Fibroblast of upper back skin (primary cell): ENCODE data around the gene CD7.

Experiments
- DNase-seq: peaks from one replicate; pipeline ENCODE4 v3.0.0-alpha.2; 2013

CD7 gene

GRCh38 chr17:82328141-82328993 is 11.0 kb upstream of the CD7 start:
- no peak for DNase-seq

GRCh38 chr17:82327757-82328140 is 10.3 kb upstream of the CD7 start:
- DNase-seq, result no peak

DNA sequence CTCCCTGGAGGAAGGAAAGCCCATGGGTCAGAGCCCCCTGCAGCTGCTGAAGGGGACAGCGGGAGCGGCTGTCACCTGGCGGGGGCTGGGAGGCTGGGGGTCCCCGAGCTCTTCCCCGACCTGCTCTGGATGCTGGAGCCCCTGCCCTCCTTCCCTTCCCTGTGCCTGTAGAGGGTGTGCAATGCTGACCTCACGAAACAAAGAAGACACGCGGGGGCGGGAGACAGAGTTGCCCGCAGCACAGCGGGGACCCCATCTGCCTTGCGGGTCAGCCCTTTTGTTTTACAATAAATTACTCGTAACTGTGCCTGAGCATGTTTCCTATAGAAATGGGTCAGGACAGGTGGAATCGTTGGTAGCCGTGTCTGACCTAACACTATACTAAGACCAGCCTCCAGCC is 9.9 kb upstream of the CD7 start:
- no peak for DNase-seq

- DNase-seq, result no peak
Observed at GRCh38 chr17:82325286-82326180, 8.1 kb upstream of the CD7 start.

DNA sequence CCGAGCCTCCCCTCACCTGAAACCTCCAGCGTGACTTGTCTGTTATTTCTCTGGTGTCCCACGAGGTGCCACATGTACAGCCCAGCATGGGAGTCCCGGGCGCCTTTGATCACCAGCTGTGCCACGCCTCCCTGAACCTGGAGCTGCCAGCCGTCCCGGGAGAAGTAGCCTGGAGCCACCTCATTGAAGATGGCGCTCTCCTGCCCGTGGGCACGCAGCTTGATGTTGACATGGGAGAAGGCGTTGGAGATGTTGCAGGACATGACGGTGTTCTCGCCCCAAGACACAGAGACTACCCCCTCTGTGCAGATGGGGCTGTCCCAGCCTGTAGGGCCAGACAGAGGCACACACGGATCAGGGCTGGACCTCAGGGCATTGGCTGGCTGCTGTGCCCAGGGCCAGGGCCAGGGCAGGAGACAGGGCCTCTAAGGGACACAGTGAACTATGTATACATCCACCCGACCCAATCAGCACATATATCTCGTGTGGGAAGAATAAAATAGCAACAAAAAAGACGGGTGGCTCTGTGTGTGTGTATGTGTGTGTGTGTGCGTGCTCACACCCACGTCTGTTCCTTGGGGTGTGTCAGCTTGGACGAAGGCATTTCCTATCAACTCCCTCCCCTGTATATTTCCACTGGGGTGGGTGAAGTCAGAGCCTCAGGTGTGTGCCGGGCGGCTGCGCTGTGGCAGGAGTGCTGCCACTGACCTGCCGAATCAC is 7.3 kb upstream of the CD7 start:
- DNase-seq, result no peak

GRCh38 chr17:82323514-82324234 is 6.3 kb upstream of the CD7 start:
- no peak for DNase-seq

DNA sequence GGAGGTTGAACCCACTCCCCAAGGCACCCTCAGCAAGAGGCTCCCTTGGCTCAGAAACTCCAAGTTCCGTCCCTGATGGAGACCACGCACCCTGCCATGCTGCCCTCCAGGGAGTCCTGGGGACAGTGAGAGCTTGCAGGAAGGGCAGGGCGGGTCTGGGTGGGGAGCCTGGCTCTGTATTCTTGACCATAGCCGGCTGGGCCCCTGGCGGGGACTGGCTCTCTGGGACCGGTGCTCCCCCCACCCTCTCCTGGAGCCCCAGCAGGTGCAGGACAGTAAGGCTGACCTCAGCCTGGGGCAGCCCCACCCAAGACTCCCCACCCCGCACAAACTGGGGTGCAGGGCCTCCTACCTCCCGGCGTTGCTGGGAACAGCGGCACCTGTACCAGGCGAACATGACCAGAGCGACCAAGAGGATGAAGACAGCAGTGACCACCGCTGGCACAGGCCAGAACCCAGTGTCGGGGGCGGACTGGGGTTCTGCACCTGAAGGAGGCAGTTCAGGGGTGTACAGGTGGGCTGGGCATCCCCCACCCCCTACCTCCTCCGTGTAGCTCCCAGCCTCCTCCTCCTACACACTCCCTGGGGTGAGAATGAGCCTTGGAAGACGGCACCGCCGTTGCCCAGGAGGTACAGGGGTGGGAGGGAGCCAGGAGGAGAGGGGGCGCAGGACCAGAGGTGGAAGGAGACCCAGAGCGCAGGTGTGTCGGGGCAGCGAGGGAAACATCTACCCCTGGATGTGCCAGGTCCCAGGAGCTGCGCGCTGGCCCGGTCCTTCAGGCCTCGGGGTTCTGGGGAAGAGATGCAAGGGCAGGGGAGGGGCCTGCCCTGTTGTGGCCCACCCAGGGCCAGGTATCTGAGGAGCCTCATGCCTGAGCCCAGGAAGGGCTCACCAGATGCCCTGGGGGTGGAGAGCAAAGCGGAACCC is 5.4 kb upstream of the CD7 start:
- no peak for DNase-seq

DNA sequence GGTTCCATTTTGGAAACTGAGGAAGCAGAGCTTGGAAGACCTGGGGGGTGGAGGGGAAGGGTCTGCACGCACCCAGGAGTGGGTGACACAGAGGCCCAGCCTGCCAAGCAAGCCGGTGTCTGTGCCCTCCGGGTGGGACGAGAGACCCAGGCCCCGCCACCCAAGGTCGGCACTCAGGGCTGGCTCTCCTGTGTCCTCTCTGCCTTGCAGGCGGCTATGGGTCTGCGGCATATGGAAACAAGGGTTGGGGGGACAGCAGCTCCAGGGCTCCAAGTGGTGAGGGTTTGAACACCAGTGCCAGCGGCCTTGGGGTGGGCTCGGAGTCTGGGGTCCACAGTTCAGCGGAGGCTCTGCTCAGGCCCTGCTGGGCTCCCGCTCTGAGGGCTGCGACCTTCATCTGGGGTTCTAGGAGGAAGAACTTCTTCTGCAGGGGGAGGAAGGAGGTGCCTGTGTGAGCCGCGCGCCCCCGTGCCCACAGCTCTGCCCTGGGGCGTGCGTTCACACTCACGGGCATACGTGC is 4.6 kb upstream of the CD7 start:
- DNase-seq, result no peak

DNA sequence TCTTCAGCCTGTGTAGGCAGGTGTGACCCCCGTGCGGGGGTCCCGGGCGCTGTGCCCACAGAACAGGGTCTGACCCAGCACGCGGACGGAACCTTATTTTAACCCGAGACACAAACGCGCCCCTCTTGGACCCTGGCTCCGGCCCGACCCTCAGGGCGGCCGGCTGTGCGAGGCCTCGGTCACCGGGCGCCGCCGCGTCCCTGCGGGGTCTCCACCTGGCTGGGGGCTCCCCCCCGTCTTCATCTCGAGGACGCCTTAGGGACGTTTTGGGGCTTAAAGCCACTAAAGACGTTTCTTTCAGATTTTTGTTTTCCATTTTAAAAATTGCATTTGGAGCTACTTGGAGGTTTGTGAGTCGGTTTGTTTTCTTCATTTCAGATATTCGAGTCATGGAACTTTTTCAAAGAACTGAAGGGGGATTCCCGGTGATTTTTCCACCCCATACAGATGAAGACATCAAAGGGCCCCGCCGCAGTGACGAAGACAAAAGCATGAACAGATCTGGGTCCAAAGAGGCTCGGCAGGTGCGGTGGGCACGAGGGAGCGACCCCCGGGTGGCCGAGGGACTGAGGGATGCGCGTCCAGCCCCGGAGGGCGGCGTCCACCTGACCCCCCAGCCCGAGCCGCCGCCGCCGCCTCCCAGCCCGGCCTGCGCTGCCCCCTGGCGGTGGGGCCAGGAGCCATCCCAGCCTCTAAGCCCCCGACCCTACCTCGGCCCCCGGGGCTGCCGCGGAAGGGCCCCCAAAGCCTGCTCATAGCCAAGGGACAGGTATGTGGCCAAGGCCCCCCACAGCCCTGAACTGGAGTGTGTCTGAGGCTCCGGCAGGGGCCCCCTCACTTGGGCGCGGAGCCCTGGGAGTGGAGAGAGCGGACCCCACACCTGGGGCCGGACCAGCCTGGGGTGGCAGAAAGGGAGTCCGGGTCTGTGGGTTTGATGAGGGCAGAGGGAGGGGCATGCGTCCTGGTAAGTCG is 3.8 kb upstream of the CD7 start:
- no peak for DNase-seq

DNA sequence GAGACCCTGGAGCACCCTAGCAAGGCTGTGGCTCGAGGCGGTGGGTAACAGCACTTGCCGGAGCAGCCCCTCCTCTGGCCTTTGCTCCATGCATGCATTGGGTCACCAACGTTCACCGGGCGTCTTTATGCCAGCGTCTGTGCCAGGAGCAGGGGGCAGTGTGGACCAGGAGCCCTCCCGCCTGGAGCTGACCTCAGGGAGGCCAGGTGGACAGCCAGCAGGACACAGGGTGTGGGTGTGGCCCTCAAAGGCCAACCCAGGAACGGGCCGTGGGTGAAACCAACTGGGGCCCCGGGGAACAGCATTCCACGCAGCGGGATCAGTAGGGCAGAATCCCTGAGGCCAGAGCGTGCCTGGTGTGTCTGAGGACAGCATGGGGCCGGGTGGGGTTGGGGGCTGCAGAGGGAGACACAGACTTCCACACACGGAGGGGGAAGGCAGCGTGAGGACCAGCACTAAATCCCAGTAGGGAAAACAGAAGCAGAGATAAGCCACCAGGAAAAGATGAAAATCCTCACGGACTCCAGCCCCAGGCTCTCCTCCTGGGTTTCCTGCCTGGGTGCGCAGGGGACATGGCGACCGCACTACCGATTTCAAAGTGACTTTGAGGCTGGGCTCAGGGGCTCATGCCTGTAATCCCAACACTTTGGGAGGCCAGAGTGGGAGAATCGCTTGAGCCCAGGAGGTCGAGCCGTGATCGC is 2.9 kb upstream of the CD7 start:
- DNase-seq, result no peak

DNA sequence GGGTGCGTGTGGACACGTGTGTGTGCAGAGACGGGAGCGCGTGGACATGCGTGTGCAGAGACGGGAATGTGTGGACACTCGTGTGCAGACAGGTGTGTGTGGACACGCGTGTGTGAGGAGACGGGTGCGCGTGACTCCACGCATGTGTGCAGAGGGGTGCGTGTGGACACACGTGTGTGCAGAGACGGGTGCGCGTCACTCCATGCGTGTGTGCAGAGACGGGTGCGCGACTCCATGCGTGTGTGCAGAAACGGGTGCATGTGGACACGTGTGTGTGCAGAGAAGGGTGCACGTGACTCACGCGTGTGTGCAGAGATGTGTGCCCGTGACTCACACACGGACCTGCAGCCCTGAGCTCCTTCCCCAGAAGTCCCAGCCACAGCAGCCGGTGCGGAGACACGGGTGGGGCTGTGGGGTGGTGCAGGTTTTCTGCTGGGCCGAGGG is 2.2 kb upstream of the CD7 start:
- no peak for DNase-seq

- no peak for DNase-seq
Observed at GRCh38 chr17:82318772-82319606, 1.6 kb upstream of the CD7 start.

- no peak for DNase-seq
Observed at GRCh38 chr17:82318169-82318498, 726 bp upstream of the CD7 start.

- no peak for DNase-seq
Observed at GRCh38 chr17:82316651-82317393, 586 bp downstream of the CD7 start.

DNA sequence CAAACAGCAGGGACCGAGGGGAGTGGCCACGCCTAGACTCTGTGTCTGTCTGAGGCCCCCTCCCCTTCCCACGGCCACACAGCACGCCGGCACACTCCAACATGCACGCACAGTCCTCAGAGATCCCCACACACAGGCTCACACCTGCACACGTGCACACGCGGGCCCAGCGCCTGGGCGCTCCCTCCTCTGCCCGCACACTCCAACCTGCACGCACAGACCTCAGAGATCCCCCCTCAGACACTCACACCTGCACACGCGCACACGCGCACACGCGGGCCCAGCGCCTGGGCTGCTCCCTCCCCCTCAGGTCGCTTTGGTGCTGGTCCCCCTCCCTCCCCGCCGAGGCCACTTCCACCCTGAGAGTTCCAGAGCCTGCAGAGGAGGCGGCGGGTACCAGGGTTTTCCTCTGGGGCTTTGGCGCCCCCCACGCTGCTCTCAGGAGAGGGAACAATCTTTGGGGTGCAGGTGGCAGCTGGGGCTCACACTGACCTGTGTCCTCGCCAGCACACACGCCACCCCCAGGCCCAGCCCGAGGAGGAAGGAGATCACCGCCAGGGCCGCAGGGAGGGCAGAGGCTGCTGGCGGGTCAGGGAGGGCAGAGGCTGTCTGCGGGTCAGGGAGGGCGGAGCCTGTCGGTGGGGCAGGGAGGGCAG is 1.6 kb downstream of the CD7 start:
- no peak for DNase-seq

DNA sequence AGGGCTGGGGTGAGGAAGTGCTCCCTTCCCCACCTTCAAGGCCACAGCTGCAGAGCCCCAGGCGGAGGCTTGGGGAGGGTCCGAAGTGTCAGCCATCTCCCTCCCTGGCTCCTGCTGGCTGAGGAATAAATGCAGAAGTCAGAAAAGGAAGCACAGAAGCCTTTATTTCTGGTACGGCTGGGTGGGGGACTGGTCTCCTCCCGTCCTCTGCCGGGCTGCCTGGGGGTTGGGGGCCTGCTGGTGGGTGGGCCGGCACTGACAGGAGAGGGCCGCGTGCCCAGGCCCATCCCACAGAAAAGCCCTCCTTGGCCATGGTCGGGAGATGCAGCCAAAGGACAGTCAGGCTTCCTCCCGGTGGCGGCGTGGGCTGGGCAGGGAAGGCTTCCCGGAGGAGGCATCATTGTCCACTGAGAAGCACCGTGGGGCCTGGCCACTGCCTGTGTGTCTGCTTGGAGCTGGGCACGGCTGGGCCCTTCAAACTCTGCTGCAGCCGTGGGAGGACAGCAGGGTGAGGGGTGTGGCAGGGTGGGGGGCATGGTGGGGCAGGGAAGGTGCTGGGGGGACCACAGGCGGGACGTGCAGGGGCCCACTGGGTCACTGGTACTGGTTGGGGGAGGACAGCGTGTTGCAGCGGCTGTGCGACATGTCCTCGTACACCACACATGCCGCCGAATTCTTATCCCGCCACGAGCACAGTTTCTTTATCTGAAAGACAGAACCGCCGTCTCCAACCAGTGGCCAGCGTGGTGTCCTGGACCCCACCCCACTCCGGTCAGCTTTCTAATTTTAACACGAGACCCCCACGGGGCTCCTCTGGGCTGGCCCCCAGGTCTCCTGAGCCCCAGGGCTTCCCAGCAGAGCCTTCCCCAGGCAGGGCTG is 2.4 kb downstream of the CD7 start:
- no peak for DNase-seq
